Suprapubic skin (tissue), 4 donors: ENCODE results near the gene B9D2. TPM values are rescaled to one million over a fixed set of nuclear protein-coding genes. Genes with fewer than 3 reads are reported as not detected.
A peak's percentile ranks its signal among the peaks of the same experiment; 100 is the strongest.
"Not testable (repeated sequence)": the region's sequence is repeated elsewhere in the genome, so short reads cannot be mapped to it uniquely, and the experiment has no call there.

Source experiments
- DNase-seq, 2 donors: peaks; one replicate each; pipeline ENCODE4 v3.0.0-alpha.2; 2019; ENCODE audit warnings: low spot score in 2 of 2
- H3K27ac ChIP-seq: fragments of 200-600 bp; sonication (generic); one replicate; pipeline ENCODE4 v1.5.1; 2019
- H3K27me3 ChIP-seq: fragments of 200-600 bp; sonication (generic); one replicate; pipeline ENCODE4 v1.5.1; 2019
- H3K36me3 ChIP-seq: fragments of 200-600 bp; sonication (generic); one replicate; pipeline ENCODE4 v1.5.1; 2019
- H3K4me1 ChIP-seq: fragments of 200-600 bp; sonication (generic); one replicate; pipeline ENCODE4 v1.5.1; 2019
- H3K4me3 ChIP-seq: fragments of 200-600 bp; sonication (generic); one replicate; pipeline ENCODE4 v1.5.1; 2019; ENCODE audit warnings: mild to moderate bottlenecking
- H3K9me3 ChIP-seq: fragments of 200-600 bp; sonication (generic); one replicate; pipeline ENCODE4 v1.5.1; 2019
- EP300 ChIP-seq: sonication (generic); formaldehyde crosslinking; IDR thresholded peaks from one replicate; pipeline ENCODE4 v1.6.1; 2017; ENCODE audit warnings: antibody characterized with exemption
- POLR2A ChIP-seq, 2 donors: fragments of 450-650 bp; IDR thresholded peaks; one replicate each; pipeline ENCODE4 v1.6.1; 2017; ENCODE audit warnings: antibody characterized with exemption in 2 of 2, mild to moderate bottlenecking in 2 of 2, moderate library complexity in 2 of 2
- POLR2AphosphoS5 ChIP-seq, 3 donors: sonication (generic); formaldehyde crosslinking; IDR thresholded peaks; one replicate each; pipeline ENCODE4 v1.6.1; 2017; ENCODE audit warnings: antibody characterized with exemption in 3 of 3
- WGBS: methylation state at CpG from one replicate; pipeline ENCODE4 v1.1.5; 2018; 5-methylcytosine and 5-hydroxymethylcytosine counted together
- total RNA-seq, 4 donors: library from RNA; depleted of rRNA; stranded (reverse); fragments of >200 nt; gene quantifications; one replicate each; pipeline ENCODE4 v1.1.0, GENCODE V29; 2016
- TF ChIP-seq, protein P1 (sequence below), 2 donors: fragments of 200-600 bp in 1 of 2; fragments of 450-650 bp in 1 of 2; sonication (generic) in 1 of 2; IDR thresholded peaks; one replicate each; pipeline ENCODE4 v1.5.1; 2016 to 2019; ENCODE audit warnings: antibody characterized with exemption in 2 of 2, mild to moderate bottlenecking in 1 of 2, moderate library complexity in 1 of 2

Gene B9D2
- total RNA-seq, 4 donors from 2014 or later: 2.8 to 9.3 (median 4.8) TPM

DNA sequence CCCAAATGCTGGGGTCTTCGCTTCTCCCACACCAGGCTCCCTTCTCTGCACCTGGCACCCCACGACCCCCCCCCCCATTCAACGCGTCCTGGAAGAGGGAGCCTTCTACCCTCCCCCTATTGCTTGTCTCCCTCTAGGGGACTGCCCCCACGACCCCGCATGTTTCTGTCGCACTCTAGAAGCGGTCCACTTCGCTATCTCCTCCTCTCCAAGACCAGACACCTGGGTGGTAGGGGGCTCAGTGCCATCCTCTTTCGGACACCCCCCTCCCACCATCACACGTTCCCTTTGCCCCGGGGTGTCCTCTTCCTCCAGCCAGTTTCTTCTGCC is 11.7 kb downstream of the B9D2 start:
- DNase-seq: no peak
- under 1% methylated on average over 12 of the region's 12 CpGs for WGBS
- Histone ChIP-seq H3K9me3 (no peaks in the 10 kb centered on the region), H3K4me3 (peak overlapping the region; percentile 69), H3K27ac (peak overlapping the region; percentile 43), H3K27me3 (no peaks in the 10 kb centered on the region), H3K36me3 (peaks cover 7% of the 10 kb centered on the region), H3K4me1 (peaks cover 67% of the 10 kb centered on the region)
- TF ChIP-seq POLR2AphosphoS5 (IDR thresholded peaks at IDR 0.05) (no peak), EP300 (no peak), POLR2A (IDR thresholded peaks at IDR 0.05) (no peak)
- TF ChIP-seq, protein P1, sequence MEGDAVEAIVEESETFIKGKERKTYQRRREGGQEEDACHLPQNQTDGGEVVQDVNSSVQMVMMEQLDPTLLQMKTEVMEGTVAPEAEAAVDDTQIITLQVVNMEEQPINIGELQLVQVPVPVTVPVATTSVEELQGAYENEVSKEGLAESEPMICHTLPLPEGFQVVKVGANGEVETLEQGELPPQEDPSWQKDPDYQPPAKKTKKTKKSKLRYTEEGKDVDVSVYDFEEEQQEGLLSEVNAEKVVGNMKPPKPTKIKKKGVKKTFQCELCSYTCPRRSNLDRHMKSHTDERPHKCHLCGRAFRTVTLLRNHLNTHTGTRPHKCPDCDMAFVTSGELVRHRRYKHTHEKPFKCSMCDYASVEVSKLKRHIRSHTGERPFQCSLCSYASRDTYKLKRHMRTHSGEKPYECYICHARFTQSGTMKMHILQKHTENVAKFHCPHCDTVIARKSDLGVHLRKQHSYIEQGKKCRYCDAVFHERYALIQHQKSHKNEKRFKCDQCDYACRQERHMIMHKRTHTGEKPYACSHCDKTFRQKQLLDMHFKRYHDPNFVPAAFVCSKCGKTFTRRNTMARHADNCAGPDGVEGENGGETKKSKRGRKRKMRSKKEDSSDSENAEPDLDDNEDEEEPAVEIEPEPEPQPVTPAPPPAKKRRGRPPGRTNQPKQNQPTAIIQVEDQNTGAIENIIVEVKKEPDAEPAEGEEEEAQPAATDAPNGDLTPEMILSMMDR (IDR thresholded peaks at IDR 0.05): no peak

DNA sequence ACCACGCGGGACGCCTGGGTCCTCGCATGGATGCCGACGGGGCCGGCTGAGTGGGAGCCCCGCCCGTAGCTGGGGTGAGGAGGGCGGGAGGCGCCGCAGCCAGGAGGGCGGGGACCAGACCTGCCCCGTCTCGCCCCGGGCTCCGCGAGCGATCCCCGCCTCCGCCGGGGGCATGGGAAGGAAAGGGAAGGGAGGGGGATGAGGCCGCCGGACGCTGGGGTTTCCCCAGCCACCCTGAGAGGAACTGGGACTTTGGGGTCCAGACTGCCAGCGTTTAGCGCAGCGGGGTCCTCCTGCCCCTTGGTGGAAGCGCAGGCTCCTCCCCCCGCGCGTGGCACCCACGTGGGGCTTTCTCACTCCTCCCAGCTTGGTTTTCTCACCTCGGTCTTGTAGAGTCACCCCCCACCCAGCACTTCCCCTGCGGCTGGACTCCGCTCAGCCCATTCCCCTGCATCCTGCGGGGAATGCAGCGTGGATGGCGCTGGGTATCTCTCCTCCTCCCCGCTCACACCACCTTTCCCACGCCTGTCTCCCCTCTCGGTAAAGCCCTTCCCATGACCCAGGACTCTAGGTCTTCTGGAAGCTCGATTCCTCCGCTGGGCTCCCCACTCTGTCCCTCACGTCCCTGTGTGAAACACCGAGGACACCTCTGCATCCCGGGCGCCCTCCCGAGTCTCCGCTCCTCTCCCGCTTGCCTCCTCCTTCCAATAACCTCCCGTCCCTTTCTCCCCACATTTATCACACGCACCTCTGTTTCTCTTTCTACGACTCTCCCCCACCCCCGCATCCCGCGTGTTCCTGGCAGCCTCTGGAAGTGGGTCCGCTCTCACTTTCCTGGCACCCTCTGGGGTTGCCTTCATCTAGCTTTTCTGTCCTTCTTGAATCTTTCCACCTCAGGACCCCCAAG is 12.4 kb downstream of the B9D2 start:
- TF ChIP-seq POLR2AphosphoS5 (IDR thresholded peaks at IDR 0.05): no peak
- no peak for TF ChIP-seq EP300
- TF ChIP-seq POLR2A (IDR thresholded peaks at IDR 0.05): no peak
- TF ChIP-seq, protein P1 (IDR thresholded peaks at IDR 0.05): no peak
- DNase-seq: peak in 1 of 2 donors; percentile 84
- H3K4me1 ChIP-seq: peaks cover 61% of the 10 kb centered on the region
- under 1% methylated on average over 49 of the region's 58 CpGs for WGBS
- no peaks in the 10 kb centered on the region for H3K27me3 ChIP-seq
- H3K27ac ChIP-seq: peak overlapping the region; percentile 43
- H3K9me3 ChIP-seq: no peaks in the 10 kb centered on the region
- peak overlapping the region; percentile 69 for H3K4me3 ChIP-seq
- H3K36me3 ChIP-seq: peaks cover 8% of the 10 kb centered on the region

DNA sequence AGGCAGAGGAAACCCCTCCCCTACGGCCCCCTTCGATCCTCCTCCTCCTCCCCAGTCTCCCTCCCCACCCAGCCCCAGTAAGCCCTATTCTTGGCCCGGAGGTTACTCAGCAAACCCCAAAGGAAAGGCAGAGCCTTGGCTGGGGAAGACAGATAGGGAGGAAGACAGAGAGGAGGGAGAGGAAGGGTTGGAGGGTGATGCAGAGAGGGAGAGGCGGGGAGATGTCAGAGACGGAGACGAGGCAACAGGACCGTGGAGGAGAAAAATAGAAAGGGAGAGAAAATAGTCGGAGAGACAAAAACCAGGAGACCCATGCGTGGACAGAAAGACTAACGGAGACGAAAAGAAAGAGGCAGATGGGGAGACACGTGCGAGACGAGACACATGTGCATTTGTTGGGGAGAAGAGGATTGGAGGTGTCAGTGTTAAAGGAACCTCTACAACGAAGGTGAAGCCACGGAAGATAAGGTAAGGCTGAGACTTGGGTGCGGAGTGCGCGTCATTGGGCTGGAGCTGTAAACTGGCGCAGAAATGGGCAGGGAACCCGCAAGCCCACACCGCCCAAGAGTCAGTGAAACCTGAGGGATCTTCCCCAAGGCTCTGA is 13.1 kb downstream of the B9D2 start:
- Histone ChIP-seq H3K4me3 (peak overlapping the region; percentile 69), H3K4me1 (peaks cover 58% of the 10 kb centered on the region), H3K36me3 (peaks cover 15% of the 10 kb centered on the region), H3K27me3 (no peaks in the 10 kb centered on the region), H3K9me3 (no peaks in the 10 kb centered on the region), H3K27ac (peak overlapping the region; percentile 39)
- no peak for TF ChIP-seq POLR2AphosphoS5 (IDR thresholded peaks at IDR 0.05)
- TF ChIP-seq, protein P1 (IDR thresholded peaks at IDR 0.05): no peak
- TF ChIP-seq EP300: no peak
- TF ChIP-seq POLR2A (IDR thresholded peaks at IDR 0.05): no peak
- DNase-seq: no peak
- WGBS: 5% methylated on average over 22 of the region's 22 CpGs

DNA sequence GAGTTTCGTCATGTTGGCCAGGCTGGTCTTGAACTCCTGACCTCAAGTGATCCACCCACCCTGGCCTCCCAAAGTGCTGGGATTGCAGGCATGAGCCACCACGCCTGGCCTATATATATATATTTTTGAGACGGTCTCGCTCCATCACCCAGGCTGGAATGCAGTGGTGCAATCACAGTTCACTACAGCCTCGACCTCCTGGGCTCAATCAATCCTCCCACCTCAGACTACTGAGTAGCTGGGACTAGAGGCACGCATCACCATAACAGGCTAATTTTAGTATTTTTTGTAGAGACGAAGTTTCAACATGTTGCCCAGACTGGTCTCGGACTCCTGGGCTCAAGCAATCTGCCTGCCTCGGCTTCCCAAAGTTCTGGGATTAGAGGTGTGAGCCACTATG is 17.0 kb downstream of the B9D2 start:
- Histone ChIP-seq H3K4me1 (peaks cover 28% of the 10 kb centered on the region), H3K36me3 (peaks cover 45% of the 10 kb centered on the region)
- not testable (repeated sequence) for H3K27me3 ChIP-seq, DNase-seq, H3K9me3 ChIP-seq, H3K27ac ChIP-seq, H3K4me3 ChIP-seq
- WGBS: 93% methylated on average over 9 of the region's 9 CpGs

DNA sequence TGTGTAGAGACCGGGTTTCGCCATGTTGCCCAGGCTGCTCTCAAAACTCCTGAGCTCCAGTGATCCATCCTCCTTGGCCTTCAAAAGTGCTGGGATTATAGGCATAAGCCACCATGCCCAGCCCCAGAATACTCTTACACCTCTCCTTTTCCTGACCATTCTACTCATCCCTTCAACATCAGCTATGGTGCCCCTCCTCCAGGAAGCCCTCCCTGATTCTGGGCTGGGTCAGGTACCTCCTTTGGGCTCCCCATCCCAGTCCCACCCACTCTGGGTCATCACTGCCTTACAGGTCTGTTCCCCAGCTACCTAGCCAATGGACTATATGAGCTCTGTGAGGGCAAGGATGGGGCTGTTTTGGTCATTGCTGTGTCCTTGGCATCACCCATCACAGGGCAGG is 19.8 kb downstream of the B9D2 start:
- H3K27ac ChIP-seq: no peak overlapping the region
- no peaks in the 10 kb centered on the region for H3K9me3 ChIP-seq
- no peak for TF ChIP-seq POLR2A (IDR thresholded peaks at IDR 0.05)
- TF ChIP-seq, protein P1 (IDR thresholded peaks at IDR 0.05): no peak
- TF ChIP-seq EP300: no peak
- TF ChIP-seq POLR2AphosphoS5 (IDR thresholded peaks at IDR 0.05): no peak
- no peak overlapping the region for H3K4me3 ChIP-seq
- peaks cover 62% of the 10 kb centered on the region for H3K36me3 ChIP-seq
- DNase-seq: no peak
- H3K27me3 ChIP-seq: no peaks in the 10 kb centered on the region
- 91% methylated on average over 2 of the region's 2 CpGs for WGBS
- peaks cover 2% of the 10 kb centered on the region for H3K4me1 ChIP-seq
